Heart left ventricle (tissue), 16 donors: ENCODE data around the gene GABBR2. TPM values are rescaled to one million over a fixed set of nuclear protein-coding genes. Genes with fewer than 3 reads are reported as not detected.
A peak's percentile ranks its signal among the peaks of the same experiment; 100 is the strongest.

Source experiments
- ATAC-seq, 4 donors: fragments of 200-7000 bp; cut with Tn5 transposase; one replicate each; pipeline ENCODE4 v1.9.1; 2020 to 2022; ENCODE audit warnings: moderate library complexity in 4 of 4, mild to moderate bottlenecking in 3 of 4, moderate number of reproducible peaks in 1 of 4
- DNase-seq, 5 donors: peaks; one replicate each; pipeline ENCODE4 v3.0.0-alpha.2; 2020
- H3K27ac ChIP-seq, 12 donors: fragments of 200-600 bp; sonication (generic) in 4 of 12; one replicate each; pipeline versions ENCODE4 v1.5.0 to v1.8.0; 2016 to 2022; ENCODE audit warnings: mild to moderate bottlenecking in 2 of 12
- H3K27me3 ChIP-seq, 9 donors: fragments of 200-600 bp; sonication (generic) in 2 of 9; one replicate each; pipeline versions ENCODE4 v1.5.1 to v1.8.0; 2016 to 2022; ENCODE audit warnings: mild to moderate bottlenecking in 3 of 9
- H3K36me3 ChIP-seq, 9 donors: fragments of 200-600 bp; sonication (generic) in 2 of 9; one replicate each; pipeline versions ENCODE4 v1.5.0 to v1.8.0; 2018 to 2022; ENCODE audit warnings: mild to moderate bottlenecking in 2 of 9
- H3K4me1 ChIP-seq, 12 donors: fragments of 200-600 bp; sonication (generic) in 4 of 12; one replicate each; pipeline versions ENCODE4 v1.5.0 to v1.8.0; 2016 to 2022; ENCODE audit warnings: mild to moderate bottlenecking in 3 of 12
- H3K4me3 ChIP-seq, 12 donors: fragments of 200-600 bp; sonication (generic) in 4 of 12; one replicate each; pipeline versions ENCODE4 v1.5.0 to v1.8.0; 2017 to 2022; ENCODE audit warnings: mild to moderate bottlenecking in 9 of 12, moderate library complexity in 4 of 12
- H3K9me3 ChIP-seq, 12 donors: fragments of 200-600 bp; sonication (generic) in 4 of 12; one replicate each; pipeline versions ENCODE4 v1.5.0 to v1.8.0; 2016 to 2022; ENCODE audit warnings: mild to moderate bottlenecking in 1 of 12
- POLR2A ChIP-seq, 2 donors: fragments of 450-650 bp; IDR thresholded peaks; one replicate each; pipeline ENCODE4 v1.6.1; 2017; ENCODE audit warnings: antibody characterized with exemption in 2 of 2, mild to moderate bottlenecking in 2 of 2, moderate library complexity in 2 of 2
- WGBS, 4 donors: extraction: QIAGEN DNeasy Blood & Tissue Kit in 2 of 4; methylation state at CpG; one replicate each; pipeline versions ENCODE4 v1.1.5 to v1.1.7; 2013 to 2018; 5-methylcytosine and 5-hydroxymethylcytosine counted together
- intact Hi-C, 10 donors: fragments of 100-400 bp; cut with DNase I; formaldehyde crosslinking; loops; one replicate each; pipeline versions ENCODE4 v1.11.1 to v1.14.2; 2022
- polyA plus RNA-seq, 2 donors: library from polyadenylated mRNA; stranded (reverse); fragments of 200-250 nt; gene quantifications; one replicate each; pipeline ENCODE4 v1.2.3, GENCODE V29; 2013
- total RNA-seq, 9 donors: library from RNA; depleted of rRNA in 2 of 9; stranded (reverse); fragments of >200 nt in 2 of 9; fragmentation: NEBNext Ultra II Directional in 3 of 9; extraction: Animal tissue kit (Norgen Biotek cat#: 25700) in 3 of 9; gene quantifications; one replicate each; pipeline versions ENCODE4 v1.1.0 to v1.2.4, GENCODE V29; 2016 to 2023
- TF ChIP-seq, protein P1 (sequence below), 12 donors: fragments of 200-600 bp; sonication (generic) in 4 of 12; IDR thresholded peaks; one replicate each; pipeline versions ENCODE4 v1.5.0 to v1.8.0; 2018 to 2022; ENCODE audit warnings: antibody characterized with exemption in 12 of 12, mild to moderate bottlenecking in 5 of 12
- donor health status: ischemic (EF 13 %, LVEDD 7.1; RV severe dilation, severe dysfunction).
- donor health status: healthy with polysubstance abuse.
- donor health status: DM: no; HTN: yes; CAD: no.
- donor health status: DM: no; HTN: no; CAD: no.
- donor health status: ischemic (EF 25% LVEDD 6.9; RV normal size, moderate dysfunction).
- donor health status: ischemic (EF 25% LVEDD 5.7; RV mildly dilated, moderate dysfunction).
- donor health status: healthy.
- donor health status: DM: yes; HTN: yes; CAD: no.
- donor health status: ischemic (EF 35%, LVEDD 5.7; RV mildly dilated, moderate dysfunction).
- donor health status: nonischemic (EF 11% LVEDD 7.7; RV severe dilation, severe dysfunction).
- donor health status: DM: yes; HTN: yes; CAD: no.
- donor health status: PGD.
- donor health status: ischemic (EF 29% LVEDD 5.4; RV normal size, mild dysfunction).
- donor health status: nonischemic (EF 23%, LVEDD 6.1; RV moderate dilation, normal function).

Gene GABBR2
- total and polyA plus RNA-seq, 11 donors = 0.11 to 3.4 (median 0.58) TPM

DNA sequence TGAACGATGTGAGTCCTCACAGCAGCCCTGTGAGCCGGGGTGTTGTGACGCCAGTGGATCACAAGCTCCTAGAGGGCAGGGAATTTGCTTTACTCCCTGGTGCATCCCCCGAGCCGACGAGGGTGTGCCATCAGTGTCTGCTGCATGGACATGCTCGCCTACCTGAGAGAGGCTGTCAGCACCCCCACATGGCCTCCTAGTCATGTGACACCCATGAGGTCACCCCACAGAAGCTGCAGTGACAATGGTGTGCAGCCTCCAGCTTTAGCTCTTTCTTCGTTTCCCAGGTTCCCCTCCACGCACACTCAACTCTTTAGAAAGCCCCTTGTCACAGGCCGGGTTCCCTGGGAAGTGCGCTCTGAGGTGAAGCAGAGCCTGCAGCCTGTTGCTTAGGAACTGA lies 19.8 kb upstream of the GABBR2 start:
- Histone ChIP-seq H3K27ac (no peak overlapping the region), H3K4me3 (no peak overlapping the region), H3K36me3 (no peaks in the 10 kb centered on the region), H3K4me1 (peaks cover 0 to 14% (median 0%) of the 10 kb centered on the region in 12 donors), H3K9me3 (peaks cover 0 to 11% (median 0%) of the 10 kb centered on the region in 12 donors), H3K27me3 (peaks cover 0 to 22% (median 4%) of the 10 kb centered on the region in 9 donors)
- TF ChIP-seq, protein P1, sequence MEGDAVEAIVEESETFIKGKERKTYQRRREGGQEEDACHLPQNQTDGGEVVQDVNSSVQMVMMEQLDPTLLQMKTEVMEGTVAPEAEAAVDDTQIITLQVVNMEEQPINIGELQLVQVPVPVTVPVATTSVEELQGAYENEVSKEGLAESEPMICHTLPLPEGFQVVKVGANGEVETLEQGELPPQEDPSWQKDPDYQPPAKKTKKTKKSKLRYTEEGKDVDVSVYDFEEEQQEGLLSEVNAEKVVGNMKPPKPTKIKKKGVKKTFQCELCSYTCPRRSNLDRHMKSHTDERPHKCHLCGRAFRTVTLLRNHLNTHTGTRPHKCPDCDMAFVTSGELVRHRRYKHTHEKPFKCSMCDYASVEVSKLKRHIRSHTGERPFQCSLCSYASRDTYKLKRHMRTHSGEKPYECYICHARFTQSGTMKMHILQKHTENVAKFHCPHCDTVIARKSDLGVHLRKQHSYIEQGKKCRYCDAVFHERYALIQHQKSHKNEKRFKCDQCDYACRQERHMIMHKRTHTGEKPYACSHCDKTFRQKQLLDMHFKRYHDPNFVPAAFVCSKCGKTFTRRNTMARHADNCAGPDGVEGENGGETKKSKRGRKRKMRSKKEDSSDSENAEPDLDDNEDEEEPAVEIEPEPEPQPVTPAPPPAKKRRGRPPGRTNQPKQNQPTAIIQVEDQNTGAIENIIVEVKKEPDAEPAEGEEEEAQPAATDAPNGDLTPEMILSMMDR (IDR thresholded peaks at IDR 0.05) = no peak
- TF ChIP-seq POLR2A (IDR thresholded peaks at IDR 0.05) = no peak
- intact Hi-C loops = no loop called here
- no peak for DNase-seq
- 85 to 92% (median 86%) methylated on average over 10 to 11 of the region's 11 CpGs for WGBS, 4 donors
- ATAC-seq = no peak

DNA sequence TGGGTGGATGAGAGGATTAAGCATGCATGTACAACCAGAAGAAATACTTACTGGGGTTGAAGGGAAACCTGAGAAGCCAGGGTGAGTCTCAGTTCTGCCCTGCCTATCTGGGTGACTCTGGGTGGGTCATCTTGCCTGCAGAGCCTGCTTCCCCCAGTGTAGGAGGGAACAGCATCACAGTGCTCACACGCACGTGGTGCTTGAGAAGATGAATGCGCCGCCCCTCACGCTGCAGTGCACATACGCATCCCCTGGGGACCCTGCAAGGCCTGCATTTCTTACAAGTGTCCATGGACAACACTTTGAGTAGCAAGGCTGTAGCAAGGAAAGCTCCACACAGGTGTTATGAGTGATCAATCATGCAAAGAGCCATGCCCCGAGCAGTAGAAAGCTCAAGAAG lies 18.7 kb upstream of the GABBR2 start:
- TF ChIP-seq, protein P1 (IDR thresholded peaks at IDR 0.05) = no peak
- no peak for TF ChIP-seq POLR2A (IDR thresholded peaks at IDR 0.05)
- Histone ChIP-seq H3K27me3 (peaks cover 0 to 28% (median 4%) of the 10 kb centered on the region in 9 donors), H3K27ac (no peak overlapping the region), H3K4me3 (no peak overlapping the region), H3K36me3 (no peaks in the 10 kb centered on the region), H3K9me3 (peaks cover 0 to 11% (median 0%) of the 10 kb centered on the region in 12 donors), H3K4me1 (peaks cover 0 to 14% (median 0%) of the 10 kb centered on the region in 12 donors)
- intact Hi-C loops = no loop called here
- WGBS, 4 donors = 64 to 78% (median 67%) methylated on average over 6 to 7 of the region's 7 CpGs
- no peak for ATAC-seq
- no peak for DNase-seq

DNA sequence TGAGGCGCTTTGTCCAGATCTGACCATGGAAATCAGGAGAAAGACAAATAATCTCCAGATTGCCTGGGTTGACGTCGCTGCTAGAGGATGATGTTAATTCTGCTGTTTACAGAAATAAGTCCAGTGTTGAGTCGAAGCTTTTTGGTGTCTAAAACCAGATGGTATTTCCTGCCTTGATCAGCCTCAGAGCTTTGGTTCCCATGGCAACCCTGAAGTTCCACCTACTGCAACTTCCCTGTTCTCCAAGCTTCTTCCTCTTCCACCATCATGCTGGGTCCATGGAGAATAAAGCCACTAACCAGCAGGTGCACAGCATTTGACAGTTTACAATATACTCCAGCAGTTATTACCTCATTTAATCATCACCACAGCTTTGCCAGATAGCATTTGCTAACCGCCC lies 18.0 kb upstream of the GABBR2 start:
- H3K27me3 ChIP-seq = peaks cover 0 to 28% (median 4%) of the 10 kb centered on the region in 9 donors
- ATAC-seq = peak in 3 of 4 donors; percentile 25 to 68 (median 27)
- 49 to 57% (median 55%) methylated on average over 5 of the region's 5 CpGs for WGBS, 4 donors
- H3K4me1 ChIP-seq = peaks cover 0 to 14% (median 0%) of the 10 kb centered on the region in 12 donors
- intact Hi-C loops = no loop called here
- peak overlapping the region in 2 of 12 donors; percentile 32 to 50 for H3K27ac ChIP-seq
- H3K9me3 ChIP-seq = peaks cover 0 to 11% (median 0%) of the 10 kb centered on the region in 12 donors
- no peaks in the 10 kb centered on the region for H3K36me3 ChIP-seq
- no peak for TF ChIP-seq POLR2A (IDR thresholded peaks at IDR 0.05)
- TF ChIP-seq, protein P1 (IDR thresholded peaks at IDR 0.05) = no peak
- DNase-seq = peak in 2 of 5 donors; percentile 37 to 44
- H3K4me3 ChIP-seq = no peak overlapping the region

DNA sequence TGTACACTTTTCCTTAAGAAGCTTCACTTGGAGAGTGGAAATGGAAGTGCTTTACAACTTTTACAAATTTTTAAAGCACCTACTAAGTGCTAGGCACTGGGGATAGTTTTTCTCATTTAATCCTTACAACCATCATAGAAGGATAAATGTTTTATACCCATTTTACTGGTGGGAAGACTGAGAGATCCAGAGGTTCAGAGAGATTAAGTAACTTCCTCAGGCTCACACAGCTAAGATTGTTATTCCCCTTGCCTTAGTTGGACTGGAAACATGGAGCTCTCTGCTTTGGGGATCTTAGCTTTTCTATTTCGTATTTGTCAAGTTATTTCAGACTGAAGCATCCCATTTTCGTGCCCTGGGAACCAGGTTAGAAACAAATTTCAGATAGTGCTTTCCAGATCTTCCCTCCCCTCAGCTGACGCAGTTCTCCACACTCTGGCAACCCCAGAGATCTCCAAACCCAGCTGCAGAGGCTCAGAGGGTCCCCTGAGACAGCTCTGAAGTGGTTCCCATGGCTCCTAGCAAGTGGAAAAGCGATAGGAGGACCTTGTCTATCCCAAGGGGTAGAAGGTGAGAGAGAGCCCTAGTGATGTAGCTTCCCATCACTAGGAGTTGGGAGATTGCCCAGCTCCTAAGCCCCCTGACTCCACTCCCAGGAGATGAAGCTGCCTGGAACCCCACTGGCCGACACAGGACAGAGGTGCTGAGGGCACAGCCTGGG lies 16.2 kb upstream of the GABBR2 start:
- ATAC-seq (peak in 2 of 4 donors; percentile 33 to 36), DNase-seq (peak in 1 of 5 donors; percentile 18)
- intact Hi-C loops = no loop called here
- H3K9me3 ChIP-seq = peaks cover 0 to 11% (median 0%) of the 10 kb centered on the region in 12 donors
- peak overlapping the region in 3 of 12 donors; percentile 32 to 50 (median 46) for H3K27ac ChIP-seq
- no peaks in the 10 kb centered on the region for H3K36me3 ChIP-seq
- 60 to 72% (median 67%) methylated on average over 4 to 5 of the region's 5 CpGs for WGBS, 4 donors
- no peak overlapping the region for H3K4me3 ChIP-seq
- TF ChIP-seq POLR2A (IDR thresholded peaks at IDR 0.05) = no peak
- TF ChIP-seq, protein P1 (IDR thresholded peaks at IDR 0.05) = no peak
- H3K27me3 ChIP-seq = peaks cover 0 to 28% (median 4%) of the 10 kb centered on the region in 9 donors
- H3K4me1 ChIP-seq = no peaks in the 10 kb centered on the region
